GM12891 (cell line): ENCODE results near the gene ESYT3.
"Not testable (repeated sequence)": the region's sequence is repeated elsewhere in the genome, so short reads cannot be mapped to it uniquely, and the experiment has no call there.

Experiments
- DNase-seq: peaks from one replicate; pipeline ENCODE4 v3.0.0; 2011; ENCODE audit warnings: low spot score; ENCODE audit not compliant: insufficient read length
- FAIRE-seq: peaks from 2 replicates; lab custom pipeline; 2011; peaks lifted over from hg19 to GRCh38; lab: Jason Lieb, UNC
- PAX5 ChIP-seq: IDR thresholded peaks from 2 replicates; pipeline ENCODE4 v1.6.1; 2011; ENCODE audit warnings: low read length, moderate library complexity, mild to moderate bottlenecking; ENCODE audit not compliant: insufficient read depth, severe bottlenecking
- POLR2A ChIP-seq: IDR thresholded peaks from 2 replicates; pipeline ENCODE4 v1.6.1; 2011; ENCODE audit warnings: low read depth, low read length, control low read depth
- POLR2AphosphoS5 ChIP-seq: IDR thresholded peaks from 2 replicates; pipeline ENCODE4 v1.6.1; 2011; ENCODE audit warnings: low read depth, low read length, control low read depth
- POU2F2 ChIP-seq: IDR thresholded peaks from 2 replicates; pipeline ENCODE4 v1.6.1; 2011; ENCODE audit warnings: low read depth, mild to moderate bottlenecking, control low read depth, low read length, moderate library complexity
- SPI1 ChIP-seq: IDR thresholded peaks from 2 replicates; pipeline ENCODE4 v1.6.1; 2011; ENCODE audit warnings: low read depth, low read length, control low read depth
- TAF1 ChIP-seq: IDR thresholded peaks from 2 replicates; pipeline ENCODE4 v1.6.1; 2011; ENCODE audit warnings: low read depth, low read length, control low read depth

Gene ESYT3

GRCh38 chr3:138450704-138451424 is 16.4 kb downstream of the ESYT3 start:
- DNase-seq = no peak
- TF ChIP-seq SPI1 (no peak), PAX5 (no peak), POU2F2 (no peak), POLR2A (no peak), POLR2AphosphoS5 (no peak)
- FAIRE-seq = no peak

GRCh38 chr3:138451595-138452162 is 17.3 kb downstream of the ESYT3 start:
- TF ChIP-seq TAF1 (no peak), PAX5 (no peak)
- no peak for FAIRE-seq

GRCh38 chr3:138452436-138452835 is 18.0 kb downstream of the ESYT3 start:
- TF ChIP-seq POLR2A (no peak), POU2F2 (no peak), PAX5 (no peak), POLR2AphosphoS5 (no peak), TAF1 (no peak), SPI1 (no peak)
- DNase-seq (no peak), FAIRE-seq (no peak)

More at GRCh38 chr3:138451595-138452162, 17.3 kb downstream of the ESYT3 start:
- DNase-seq = no peak

GRCh38 chr3:138453940-138454339 is 19.5 kb downstream of the ESYT3 start:
- not testable (repeated sequence) for FAIRE-seq, DNase-seq

GRCh38 chr3:138455801-138456716 is 21.6 kb downstream of the ESYT3 start:
- TF ChIP-seq PAX5 (no peak), TAF1 (no peak), SPI1 (no peak), POLR2A (no peak), POLR2AphosphoS5 (no peak), POU2F2 (no peak)
- DNase-seq (no peak), FAIRE-seq (no peak)

GRCh38 chr3:138456961-138457862 is 22.8 kb downstream of the ESYT3 start:
- TF ChIP-seq POLR2AphosphoS5 (no peak), POU2F2 (no peak), TAF1 (no peak), PAX5 (no peak), SPI1 (no peak), POLR2A (no peak)
- DNase-seq (no peak), FAIRE-seq (no peak)

GRCh38 chr3:138457863-138458735 is 23.7 kb downstream of the ESYT3 start:
- no peak for DNase-seq
- FAIRE-seq = no peak
- TF ChIP-seq POLR2AphosphoS5 (no peak), TAF1 (no peak), PAX5 (no peak), POU2F2 (no peak), POLR2A (no peak), SPI1 (no peak)

GRCh38 chr3:138458774-138459499 is 24.5 kb downstream of the ESYT3 start:
- no peak for FAIRE-seq
- no peak for TF ChIP-seq POU2F2
- TF ChIP-seq TAF1 = no peak
- no peak for TF ChIP-seq POLR2A
- no peak for TF ChIP-seq PAX5
- TF ChIP-seq SPI1 = no peak
- TF ChIP-seq POLR2AphosphoS5 = no peak

More at GRCh38 chr3:138458774-138459499, 24.5 kb downstream of the ESYT3 start:
- no peak for DNase-seq
